GM19023 (cell line): ENCODE data around the gene CDC20B.
A peak's percentile ranks its signal among the peaks of the same experiment; 100 is the strongest.

ENCODE experiments used
- ATAC-seq: cut with Tn5 transposase; IDR thresholded peaks from one replicate; pipeline ENCODE4 v1.9.1; 2021; ENCODE audit warnings: mild to moderate bottlenecking, moderate library complexity; ENCODE audit not compliant: unreplicated experiment

Gene CDC20B

GRCh38 chr5:55172937-55173686, at the start of gene CDC20B:
TSS of gene CDC20B (minus strand) at chr5:55173177. CDS start at chr5:55173000, 177 bp downstream.
- peak; percentile 95 for ATAC-seq

DNA sequence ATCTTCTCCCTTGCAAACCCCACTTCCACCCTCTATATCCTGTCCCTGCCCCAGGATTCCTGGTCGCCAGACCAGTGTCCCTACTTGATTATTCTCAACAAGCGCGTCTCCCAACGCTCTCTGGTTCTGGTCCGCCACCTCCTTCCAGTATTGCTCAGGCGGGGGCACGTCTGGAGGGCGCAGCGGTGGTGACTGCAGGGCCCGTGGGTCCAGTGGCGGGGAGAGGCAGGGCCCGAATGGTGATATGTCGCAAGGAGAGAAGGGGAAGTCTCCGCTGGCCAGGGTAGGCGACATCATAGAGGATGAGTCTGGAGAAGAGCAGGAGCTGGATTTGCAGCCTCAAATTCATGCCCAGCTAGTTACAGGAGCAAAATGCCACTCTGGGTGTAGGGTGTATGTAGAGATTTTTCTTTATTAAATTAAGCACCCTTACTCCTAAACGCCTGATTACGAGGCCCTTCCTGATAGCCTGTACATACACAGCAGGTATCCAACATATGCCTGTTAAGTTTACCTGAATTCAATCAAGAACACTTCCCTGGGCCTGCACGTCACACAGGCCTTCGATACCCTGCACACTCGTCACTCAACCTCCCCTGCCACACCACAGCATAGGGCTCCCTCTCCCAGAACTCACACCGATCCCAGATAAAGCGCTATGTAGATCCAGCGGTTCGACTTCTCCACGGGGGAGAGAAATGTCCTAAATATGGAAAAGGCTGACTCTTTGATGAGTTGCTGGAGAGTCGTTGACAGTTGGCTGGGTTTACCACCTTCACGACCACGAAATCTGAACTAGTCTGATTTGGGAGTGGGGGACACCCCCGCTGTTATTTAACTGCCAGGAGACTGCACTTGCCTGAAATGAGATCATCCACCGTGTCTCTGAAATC, 49.4 kb upstream of the CDC20B start:
- ATAC-seq, result no peak

- no peak for ATAC-seq
Observed at GRCh38 chr5:55220433-55221185, 47.6 kb upstream of the CDC20B start.

DNA sequence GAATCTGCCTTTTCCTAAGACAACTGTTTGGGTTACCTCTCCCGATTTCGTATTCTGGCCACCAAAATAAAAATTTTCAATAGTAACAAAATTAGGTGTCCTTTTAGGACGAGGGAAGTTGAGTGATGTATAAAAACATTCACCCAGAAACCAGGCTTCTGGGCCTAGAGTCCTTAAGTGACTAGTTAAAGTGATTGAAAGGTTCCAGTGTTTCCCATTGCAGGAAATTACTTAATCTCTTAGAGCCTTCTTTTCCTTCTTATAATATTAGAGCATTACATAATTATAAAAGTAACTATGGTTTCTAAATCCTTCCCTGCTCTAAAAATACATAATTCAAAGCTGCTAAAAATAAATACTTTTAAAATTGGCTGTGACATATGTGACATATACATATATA, 46.8 kb upstream of the CDC20B start:
- no peak for ATAC-seq

DNA sequence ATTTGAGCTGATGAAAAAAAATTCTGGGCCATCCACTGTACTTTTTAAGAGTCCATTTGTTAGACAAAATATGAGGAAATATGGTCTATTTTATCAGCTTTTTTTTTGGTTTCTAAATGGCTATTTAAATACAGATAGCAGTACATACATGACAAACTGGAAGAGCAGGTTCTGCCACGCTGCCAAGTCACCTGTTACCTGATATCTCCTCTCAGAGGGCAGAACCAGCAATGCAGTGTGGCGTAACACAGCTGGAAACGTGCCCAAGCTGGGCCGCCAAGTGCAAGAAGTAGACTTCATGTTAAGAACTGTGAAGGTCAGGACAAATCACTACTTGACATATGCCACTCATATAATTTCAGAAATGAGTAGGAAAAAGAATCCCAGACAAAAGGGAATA, 46.0 kb upstream of the CDC20B start:
- ATAC-seq, result no peak

- no peak for ATAC-seq
Observed at GRCh38 chr5:55211184-55211874, 38.4 kb upstream of the CDC20B start.

GRCh38 chr5:55205001-55205400, 32.0 kb upstream of the CDC20B start:
- no peak for ATAC-seq

GRCh38 chr5:55191165-55191564, 18.2 kb upstream of the CDC20B start:
- no peak for ATAC-seq

- ATAC-seq, result no peak
Observed at GRCh38 chr5:55188656-55189540, 15.9 kb upstream of the CDC20B start.

DNA sequence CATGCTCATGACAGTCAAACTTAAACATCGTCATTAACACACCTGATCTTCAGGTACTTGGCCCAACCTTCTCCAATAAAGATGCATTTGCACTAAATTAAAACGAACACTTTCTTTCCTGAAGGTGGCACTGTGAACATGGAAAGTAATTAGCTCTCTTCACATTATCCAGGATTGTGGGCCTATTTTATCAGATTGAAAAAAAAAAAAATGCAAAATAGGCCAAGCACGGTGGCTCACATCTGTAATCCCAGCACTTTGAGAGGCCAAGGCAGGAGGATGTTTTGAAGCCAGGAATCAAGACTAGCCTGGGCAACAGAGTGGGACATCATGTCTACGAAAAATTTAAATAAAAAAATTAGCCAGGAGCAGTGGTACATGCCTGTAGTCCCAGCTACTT, 14.4 kb upstream of the CDC20B start:
- ATAC-seq, result no peak

DNA sequence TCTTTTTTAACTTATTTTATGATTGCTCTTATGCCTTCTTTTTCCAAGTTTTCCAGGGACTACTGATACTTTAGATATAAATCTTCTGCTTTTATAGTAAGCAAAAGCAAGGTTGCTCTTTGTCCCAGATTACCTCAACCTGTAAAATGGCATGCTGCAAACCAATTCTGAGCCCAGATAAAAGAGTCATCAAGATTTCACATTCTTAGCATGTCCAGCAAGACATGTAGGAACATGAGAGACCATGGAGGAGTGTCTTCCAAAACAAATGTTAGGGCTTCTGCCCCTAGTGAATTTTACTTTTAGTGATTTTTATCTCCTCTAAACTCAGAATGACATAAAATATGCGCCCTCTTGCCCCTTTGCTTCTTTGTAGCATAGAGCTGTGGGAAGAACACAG, 7.0 kb upstream of the CDC20B start:
- ATAC-seq, result no peak

DNA sequence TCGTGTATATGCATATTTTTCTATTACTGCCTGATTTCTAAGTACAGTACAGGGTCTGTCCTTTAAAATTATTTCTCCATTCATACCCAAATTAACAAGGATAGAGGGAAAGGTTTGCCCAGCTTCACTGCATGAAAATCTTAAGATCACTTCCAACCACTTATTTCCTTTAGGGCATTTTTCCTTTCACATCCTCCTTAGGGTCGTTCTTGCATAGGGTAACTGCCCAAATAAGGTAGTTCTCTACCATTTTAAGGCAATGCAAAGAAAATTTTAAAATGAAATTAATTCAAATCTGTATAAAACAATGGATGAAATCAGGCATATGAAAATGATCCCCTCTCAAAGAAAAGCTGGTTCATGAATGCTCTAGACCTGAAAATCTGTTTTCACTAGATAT, 4.1 kb upstream of the CDC20B start:
- no peak for ATAC-seq

DNA sequence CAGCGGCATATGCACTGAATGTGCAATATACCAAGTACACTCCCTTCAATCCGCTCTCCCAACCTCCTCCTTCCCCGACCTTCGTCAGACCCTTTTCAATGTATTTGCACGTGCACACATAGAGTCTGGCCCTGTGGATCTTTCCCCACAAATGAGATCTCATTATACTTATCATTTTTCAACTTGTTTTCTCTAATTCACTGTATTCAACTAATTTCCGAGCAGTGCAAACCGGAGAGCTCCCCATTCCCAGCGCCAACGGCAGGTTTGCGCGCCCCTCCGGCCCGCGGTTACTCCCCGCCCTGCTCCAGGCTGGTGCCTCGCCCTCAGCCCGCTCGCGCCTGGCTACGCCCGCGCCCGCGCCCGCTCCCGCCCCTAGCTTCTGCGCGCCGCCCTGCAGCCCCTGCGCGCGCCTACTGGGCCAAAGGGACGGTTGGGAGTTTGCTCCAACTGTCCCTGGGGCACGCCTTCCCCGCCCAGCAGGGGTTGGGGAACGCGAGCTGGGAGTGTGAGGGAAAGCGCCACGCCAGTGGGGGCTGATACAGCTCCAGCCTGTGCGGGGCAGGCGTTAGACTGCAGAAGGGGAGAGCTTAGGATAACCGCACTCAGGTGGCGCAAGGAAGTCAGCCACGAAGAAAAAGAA, 3.3 kb upstream of the CDC20B start:
- ATAC-seq, result no peak

GRCh38 chr5:55175781-55176175, 2.8 kb upstream of the CDC20B start:
- ATAC-seq, result no peak

- peak; percentile 14 for ATAC-seq
Observed at GRCh38 chr5:55173687-55174230, 782 bp upstream of the CDC20B start.

DNA sequence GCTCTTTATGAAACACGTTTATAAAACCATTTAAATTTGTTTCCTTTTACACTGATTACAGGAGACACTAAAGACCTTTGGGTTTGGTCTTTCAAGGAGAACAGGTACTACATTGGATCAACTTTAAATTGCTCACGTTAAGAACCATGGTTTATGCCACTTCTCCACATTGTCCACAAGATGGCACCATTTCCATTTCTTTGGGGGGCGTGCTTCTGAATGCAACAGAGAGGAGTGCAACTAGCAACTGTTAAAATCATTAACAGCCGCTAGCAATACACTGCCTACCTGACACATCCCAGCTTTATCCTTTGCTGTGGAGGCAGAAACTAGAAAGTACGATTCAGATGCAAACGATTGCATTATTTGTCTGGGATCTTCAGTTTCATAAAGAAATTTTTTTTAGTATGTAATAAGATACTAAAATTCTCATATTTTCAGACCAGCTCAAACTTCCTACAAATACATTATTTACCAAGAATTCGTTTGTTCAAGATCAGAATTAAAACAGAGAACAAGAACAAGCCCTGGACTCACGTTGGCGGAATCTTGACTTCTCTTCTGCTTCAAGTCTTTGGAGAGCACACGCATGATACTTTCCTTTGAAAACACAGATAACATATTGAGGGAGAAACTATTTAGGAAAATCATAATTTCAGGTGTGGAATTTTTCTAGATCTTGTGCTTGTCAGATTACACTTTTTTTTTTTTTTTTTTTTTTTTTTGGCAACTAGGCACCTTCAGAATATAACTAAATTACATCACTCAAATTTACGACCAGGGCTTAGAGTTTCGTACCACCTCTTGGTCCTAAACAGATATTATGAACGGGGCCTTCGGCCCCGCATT, 702 bp downstream of the CDC20B start:
- ATAC-seq, result peak; percentile 45

DNA sequence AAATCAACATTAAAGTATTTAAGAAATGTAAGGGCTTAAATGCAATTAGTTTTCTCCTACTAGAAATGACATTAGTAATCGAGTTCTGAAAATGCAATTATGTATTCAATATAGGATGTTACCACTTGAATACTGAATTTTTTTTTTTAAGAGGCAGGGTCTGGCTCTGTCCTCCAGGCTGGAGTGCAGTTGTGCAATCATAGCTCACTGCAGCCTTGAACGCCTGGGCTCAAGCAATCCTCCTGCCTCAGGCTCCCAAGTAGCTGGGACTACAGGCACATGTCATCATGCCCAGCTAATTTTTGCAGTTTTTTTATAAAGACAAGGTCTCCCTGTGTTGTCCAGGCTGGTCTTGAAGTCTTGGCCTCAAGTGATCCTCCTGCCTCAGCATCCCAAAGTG, 1.5 kb downstream of the CDC20B start:
- ATAC-seq, result no peak

DNA sequence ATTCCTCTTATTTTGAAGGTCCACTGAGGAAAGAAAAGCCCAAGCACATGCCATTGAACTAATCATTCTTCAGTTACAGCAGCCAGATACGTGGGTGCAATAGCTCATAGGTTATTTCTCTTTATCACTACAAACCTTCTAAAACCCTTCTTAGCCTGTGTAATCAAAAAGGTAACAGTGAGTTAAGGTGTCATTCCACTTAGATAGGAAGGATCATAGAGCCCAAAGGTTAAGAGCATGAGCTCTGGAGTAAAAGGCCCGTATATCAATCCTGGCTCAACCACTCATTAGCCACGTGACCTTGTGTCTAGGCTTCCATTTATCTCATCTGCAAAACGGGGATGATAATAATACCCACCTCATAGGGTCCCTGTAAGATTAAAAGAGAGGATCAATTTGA, 10.3 kb downstream of the CDC20B start:
- no peak for ATAC-seq
